ENCODE data around the gene TCHHL1. TPM values are rescaled to one million over a fixed set of nuclear protein-coding genes. Genes with fewer than 3 reads are reported as not detected.

TCHHL1 gene
- total RNA-seq, 1 experiment from 2014 or later = not detected

GRCh38 chr1:152048416-152049009 is 40.4 kb downstream of the TCHHL1 start:
- TF ChIP-seq EMX1 (CRISPR knock-in tag; IDR thresholded peaks at IDR 0.05) = no peak
- peak overlapping the region; percentile 99 for H3K27ac Mint-ChIP-seq
- ATAC-seq (peak; percentile 14), DNase-seq (ENCODE audit: low spot score) (peak; percentile 29)
- H3K4me1 Mint-ChIP-seq = peaks cover 39% of the 10 kb centered on the region
- ChIA-PET CTCF (interaction anchor here (0.9 to 2.7 kb wide), 11 partner anchors 12 to 410 kb away, joined by 3 to 15 read pairs (median 5); partner anchors contain the start of gene S100A11), POLR2A (interaction anchor here (0.6 to 1.0 kb wide), 3 partner anchors 9 to 61 kb away, joined by 4 to 5 read pairs (median 4); no protein-coding TSS in a partner anchor)
- H3K36me3 Mint-ChIP-seq = no peaks in the 10 kb centered on the region
- no peaks in the 10 kb centered on the region for H3K9me3 Mint-ChIP-seq
- peaks cover 12% of the 10 kb centered on the region; the same call in 1 of the 2 replicates for H3K27me3 Mint-ChIP-seq (ENCODE audit: low read depth)
- peak overlapping the region; percentile 63 for H3K4me3 Mint-ChIP-seq

DNA sequence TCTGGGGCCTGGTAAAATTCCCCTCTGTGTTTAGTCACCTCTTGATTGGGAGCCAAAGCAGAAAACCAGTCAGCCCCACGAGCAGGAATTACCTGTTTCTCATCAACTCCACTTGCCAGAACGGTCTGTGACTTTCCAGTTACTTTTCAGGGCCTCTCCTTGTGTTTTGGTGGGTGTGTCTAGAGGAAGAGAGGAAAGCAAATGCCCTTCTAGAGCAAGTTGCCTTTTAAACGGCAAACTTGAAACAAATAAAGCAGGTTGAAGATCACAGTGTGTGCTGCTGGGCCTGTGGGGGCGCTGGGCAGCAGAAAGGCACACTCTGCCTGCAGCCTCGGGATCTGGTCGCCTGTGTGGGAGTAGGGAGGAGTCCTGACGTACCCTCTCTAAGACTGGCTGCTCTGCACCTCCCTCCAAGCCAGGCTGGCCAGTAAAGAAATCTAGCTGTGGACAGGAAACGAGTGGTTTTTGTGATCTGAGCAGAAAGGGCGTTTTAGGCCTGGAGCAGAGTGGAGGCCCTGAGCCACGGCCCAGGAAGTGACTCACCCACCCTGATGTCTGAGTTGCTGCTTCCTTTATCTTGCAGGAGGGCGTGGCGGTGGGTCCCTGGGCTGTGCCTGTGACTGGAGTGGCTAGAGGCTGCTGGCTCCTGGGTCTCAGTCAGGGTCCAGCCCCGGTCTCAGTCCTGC is 41.0 kb downstream of the TCHHL1 start:
- ChIA-PET POLR2A (interaction anchor here (1.0 to 1.1 kb wide), 3 partner anchors 8 to 13 kb away, joined by 4 to 5 read pairs (median 5); partner anchors contain the start of gene S100A11), CTCF (interaction anchor here (0.9 to 2.7 kb wide), 11 partner anchors 10 to 410 kb away, joined by 3 to 15 read pairs (median 4); partner anchors contain the start of gene S100A11)
- H3K27ac Mint-ChIP-seq = peak overlapping the region; percentile 99
- TF ChIP-seq, protein P1, sequence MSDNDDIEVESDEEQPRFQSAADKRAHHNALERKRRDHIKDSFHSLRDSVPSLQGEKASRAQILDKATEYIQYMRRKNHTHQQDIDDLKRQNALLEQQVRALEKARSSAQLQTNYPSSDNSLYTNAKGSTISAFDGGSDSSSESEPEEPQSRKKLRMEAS (CRISPR knock-in tag; IDR thresholded peaks at IDR 0.05) = peak; percentile 26; the same call in 1 of the 2 replicates
- peak; percentile 40; the same call in 1 of the 2 replicates for TF ChIP-seq SP1 (CRISPR knock-in tag; conservative IDR thresholded peaks at IDR 0.05)
- TF ChIP-seq HMGXB4 (CRISPR knock-in tag; IDR thresholded peaks at IDR 0.05) = 0 out of 2 replicates have a peak, but pooled peaks have one; percentile 24
- no peak for TF ChIP-seq TEAD1 (CRISPR knock-in tag; IDR thresholded peaks at IDR 0.05)
- TF ChIP-seq, protein P2, sequence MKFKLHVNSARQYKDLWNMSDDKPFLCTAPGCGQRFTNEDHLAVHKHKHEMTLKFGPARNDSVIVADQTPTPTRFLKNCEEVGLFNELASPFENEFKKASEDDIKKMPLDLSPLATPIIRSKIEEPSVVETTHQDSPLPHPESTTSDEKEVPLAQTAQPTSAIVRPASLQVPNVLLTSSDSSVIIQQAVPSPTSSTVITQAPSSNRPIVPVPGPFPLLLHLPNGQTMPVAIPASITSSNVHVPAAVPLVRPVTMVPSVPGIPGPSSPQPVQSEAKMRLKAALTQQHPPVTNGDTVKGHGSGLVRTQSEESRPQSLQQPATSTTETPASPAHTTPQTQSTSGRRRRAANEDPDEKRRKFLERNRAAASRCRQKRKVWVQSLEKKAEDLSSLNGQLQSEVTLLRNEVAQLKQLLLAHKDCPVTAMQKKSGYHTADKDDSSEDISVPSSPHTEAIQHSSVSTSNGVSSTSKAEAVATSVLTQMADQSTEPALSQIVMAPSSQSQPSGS (CRISPR knock-in tag; IDR thresholded peaks at IDR 0.05; ENCODE audit: borderline replicate concordance, low read depth) = no peak
- ATAC-seq (peak; percentile 91), DNase-seq (ENCODE audit: low spot score) (peak; percentile 79)
- H3K4me1 Mint-ChIP-seq = peaks cover 42% of the 10 kb centered on the region
- no peaks in the 10 kb centered on the region for H3K36me3 Mint-ChIP-seq
- H3K27me3 Mint-ChIP-seq (ENCODE audit: low read depth) = peaks cover 8% of the 10 kb centered on the region; the same call in 1 of the 2 replicates
- H3K9me3 Mint-ChIP-seq = no peaks in the 10 kb centered on the region
- H3K4me3 Mint-ChIP-seq = peak overlapping the region; percentile 63

DNA sequence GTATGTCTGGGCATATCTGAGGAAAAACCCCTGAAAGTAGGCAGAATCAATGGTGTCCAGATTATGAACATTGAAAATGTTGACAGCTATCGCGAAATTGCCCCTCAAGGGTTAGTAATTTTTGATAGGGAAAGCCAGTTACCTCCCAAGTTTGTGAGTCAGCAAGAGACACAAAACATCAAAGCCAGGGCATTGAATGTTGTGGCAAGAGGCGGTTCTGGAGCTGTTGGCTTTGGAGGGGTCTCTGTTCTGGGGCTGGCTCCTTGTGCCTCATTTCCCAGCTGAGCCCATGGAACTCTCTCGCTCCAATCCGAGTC is 41.5 kb downstream of the TCHHL1 start:
- DNase-seq (ENCODE audit: low spot score) (no peak), ATAC-seq (no peak)
- CTCF ChIA-PET = interaction anchor here (1.0 to 2.7 kb wide), 6 partner anchors 10 to 411 kb away, joined by 3 to 15 read pairs (median 4); no protein-coding TSS in a partner anchor
- H3K9me3 Mint-ChIP-seq = no peaks in the 10 kb centered on the region
- no peaks in the 10 kb centered on the region for H3K36me3 Mint-ChIP-seq
- H3K4me1 Mint-ChIP-seq = peaks cover 39% of the 10 kb centered on the region
- POLR2A ChIA-PET = interaction anchor here (0.8 to 1.1 kb wide), 2 partner anchors 10 to 13 kb away, joined by 3 to 5 read pairs; partner anchors contain the start of gene S100A11
- peak overlapping the region; percentile 99; the same call in 1 of the 2 replicates for H3K27ac Mint-ChIP-seq
- H3K27me3 Mint-ChIP-seq (ENCODE audit: low read depth) = peaks cover 5% of the 10 kb centered on the region; the same call in 1 of the 2 replicates
- H3K4me3 Mint-ChIP-seq = 0 out of 2 replicates have a peak overlapping the region, but pooled peaks have one; percentile 63
- no peak for TF ChIP-seq NR1H2 (CRISPR knock-in tag; IDR thresholded peaks at IDR 0.05)
- no peak for TF ChIP-seq ZNF671 (CRISPR knock-in tag; IDR thresholded peaks at IDR 0.05)
- TF ChIP-seq TEAD1 (CRISPR knock-in tag; IDR thresholded peaks at IDR 0.05) = no peak
- TF ChIP-seq PREB (CRISPR knock-in tag; IDR thresholded peaks at IDR 0.05; ENCODE audit: borderline replicate concordance) = no peak
- TF ChIP-seq MXD4 (CRISPR knock-in tag; IDR thresholded peaks at IDR 0.05; ENCODE audit: borderline replicate concordance) = no peak
- no peak for TF ChIP-seq E2F1 (CRISPR knock-in tag; IDR thresholded peaks at IDR 0.05)
- no peak for TF ChIP-seq ZNF219 (CRISPR knock-in tag; IDR thresholded peaks at IDR 0.05; ENCODE audit: borderline replicate concordance)
- TF ChIP-seq PRRX2 (CRISPR knock-in tag; IDR thresholded peaks at IDR 0.05) = no peak
- TF ChIP-seq PRDM15 (CRISPR knock-in tag; IDR thresholded peaks at IDR 0.05) = no peak
- TF ChIP-seq, protein P3, sequence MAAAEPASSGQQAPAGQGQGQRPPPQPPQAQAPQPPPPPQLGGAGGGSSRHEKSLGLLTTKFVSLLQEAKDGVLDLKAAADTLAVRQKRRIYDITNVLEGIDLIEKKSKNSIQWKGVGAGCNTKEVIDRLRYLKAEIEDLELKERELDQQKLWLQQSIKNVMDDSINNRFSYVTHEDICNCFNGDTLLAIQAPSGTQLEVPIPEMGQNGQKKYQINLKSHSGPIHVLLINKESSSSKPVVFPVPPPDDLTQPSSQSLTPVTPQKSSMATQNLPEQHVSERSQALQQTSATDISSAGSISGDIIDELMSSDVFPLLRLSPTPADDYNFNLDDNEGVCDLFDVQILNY (CRISPR knock-in tag; IDR thresholded peaks at IDR 0.05) = no peak
- no peak for TF ChIP-seq ZBTB21 (CRISPR knock-in tag; IDR thresholded peaks at IDR 0.05; ENCODE audit: borderline replicate concordance)

Measured in WTC11 (cell line).